ENCODE results near the gene NR1I2. TPM values are rescaled to one million over a fixed set of nuclear protein-coding genes. Genes with fewer than 3 reads are reported as not detected.

The NR1I2 gene
- polyA plus RNA-seq, 2 of the 4 experiments (the other 2 are of a cell fraction) = not detected

DNA sequence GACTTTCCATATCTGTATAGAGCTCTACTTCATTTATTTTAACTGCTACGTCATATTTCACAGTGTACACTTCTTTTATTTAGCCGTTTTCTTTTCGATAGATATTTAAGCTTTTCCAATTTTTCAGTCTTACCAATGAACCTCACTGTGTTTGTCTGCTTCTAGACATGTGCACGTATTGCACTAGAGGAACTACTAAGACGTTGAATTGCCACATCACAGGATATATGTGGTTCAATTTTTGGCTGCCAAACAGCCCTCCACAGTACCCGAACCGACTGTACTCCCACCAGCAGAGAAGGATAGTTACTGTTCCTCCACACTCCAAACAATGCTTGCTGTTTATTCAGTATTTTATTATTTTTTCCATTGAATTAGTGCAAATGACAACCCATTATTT lies 2.0 kb downstream of the NR1I2 start:
- no peak for DNase-seq (ENCODE audit: low read depth in 1 of 2, low spot score in 1 of 2)
- H3K9me3 ChIP-seq = no peaks in the 10 kb centered on the region
- H3K4me3 ChIP-seq = no peak overlapping the region
- peaks cover 4% of the 10 kb centered on the region; the same call in 1 of the 3 replicates for H3K4me1 ChIP-seq
- H3K4me2 ChIP-seq = no peak overlapping the region
- WGBS (ENCODE audit: missing lambda C conversion rate) = 72% methylated on average over 7 of the region's 7 CpGs
- ATAC-seq = no peak
- H3K27ac ChIP-seq = no peak overlapping the region
- ChIA-PET POLR2A (no interaction called here), CTCF (no interaction called here)
- no peak for TF ChIP-seq RNF2 (IDR thresholded peaks at IDR 0.05; ENCODE audit: borderline replicate concordance, low read depth)
- no peak for TF ChIP-seq TP53 (CRISPR knock-in tag; IDR thresholded peaks at IDR 0.05)
- TF ChIP-seq KDM5A (IDR thresholded peaks at IDR 0.05) = no peak
- no peak for TF ChIP-seq ESRRA (IDR thresholded peaks at IDR 0.05; ENCODE audit: borderline replicate concordance, low read length)
- no peak for TF ChIP-seq CHD4 (IDR thresholded peaks at IDR 0.05; ENCODE audit: borderline replicate concordance)
- no peak for TF ChIP-seq KDM1A (IDR thresholded peaks at IDR 0.05; ENCODE audit: low read depth)
- FAIRE-seq = no peak

DNA sequence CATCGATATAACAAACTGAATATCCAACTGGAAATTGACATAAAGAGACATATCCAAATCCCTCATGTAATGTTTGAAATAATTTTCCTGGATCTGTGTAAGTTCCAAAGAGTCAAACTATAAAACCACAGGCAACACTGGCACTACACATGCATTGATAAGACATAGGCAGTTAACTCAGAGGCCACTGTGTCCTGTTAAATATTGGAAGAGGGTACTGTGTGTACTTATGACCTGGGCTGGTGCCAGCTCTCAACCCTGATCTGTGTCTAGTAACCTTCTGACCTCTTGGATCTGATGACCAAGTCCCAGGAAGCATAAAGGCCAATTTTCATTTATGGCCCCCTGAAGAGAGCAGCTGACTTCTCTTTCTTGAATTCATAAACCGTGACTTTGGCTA lies 4.5 kb downstream of the NR1I2 start:
- DNase-seq (ENCODE audit: low read depth in 1 of 2, low spot score in 1 of 2) (no peak), ATAC-seq (no peak), FAIRE-seq (no peak)
- Histone ChIP-seq H3K4me1 (no peaks in the 10 kb centered on the region), H3K9me3 (no peaks in the 10 kb centered on the region), H3K27ac (no peak overlapping the region), H3K4me2 (no peak overlapping the region), H3K4me3 (no peak overlapping the region)
- 84% methylated on average over 2 of the region's 2 CpGs for WGBS (ENCODE audit: missing lambda C conversion rate)
- no peak for TF ChIP-seq NR3C1 (IDR thresholded peaks at IDR 0.05)
- TF ChIP-seq HOXB5 (CRISPR knock-in tag; IDR thresholded peaks at IDR 0.05) = no peak
- TF ChIP-seq PHF8 (IDR thresholded peaks at IDR 0.05; ENCODE audit: borderline replicate concordance, low read depth) = no peak
- TF ChIP-seq CHD4 (IDR thresholded peaks at IDR 0.05; ENCODE audit: borderline replicate concordance) = no peak
- TF ChIP-seq KDM5A (IDR thresholded peaks at IDR 0.05) = no peak
- no peak for TF ChIP-seq FOSL2 (IDR thresholded peaks at IDR 0.05)
- TF ChIP-seq FOSL2 (CRISPR knock-in tag; IDR thresholded peaks at IDR 0.05) = no peak
- TF ChIP-seq NFE2L2 (conservative IDR thresholded peaks at IDR 0.05; ENCODE audit: low read length) = no peak
- CTCF ChIA-PET = no interaction called here
- POLR2A ChIA-PET = no interaction called here

DNA sequence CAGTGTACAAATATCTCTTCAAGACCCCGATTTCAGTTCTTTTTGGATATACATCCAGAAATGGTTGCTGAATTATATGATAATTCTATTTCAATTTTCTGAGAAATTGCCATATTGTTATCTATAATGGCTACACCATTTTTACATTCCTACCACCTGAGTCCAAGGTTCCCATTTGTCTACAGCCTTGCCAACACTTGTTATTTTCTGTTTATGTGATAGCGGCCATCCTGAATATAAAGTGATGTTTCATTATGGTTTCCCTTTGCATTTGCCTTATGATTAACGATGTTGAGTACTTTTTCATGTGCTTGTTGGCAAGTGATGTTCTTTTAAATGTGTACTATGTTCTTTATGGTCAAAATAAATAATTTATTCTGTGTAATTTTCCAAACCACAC lies 8.5 kb downstream of the NR1I2 start:
- DNase-seq (ENCODE audit: low read depth in 1 of 2, low spot score in 1 of 2) = no peak
- no peak for FAIRE-seq
- ATAC-seq = no peak
- no peak overlapping the region for H3K4me2 ChIP-seq
- no peaks in the 10 kb centered on the region for H3K9me3 ChIP-seq
- peaks cover 14% of the 10 kb centered on the region for H3K4me1 ChIP-seq
- 75% methylated on average over 3 of the region's 3 CpGs for WGBS (ENCODE audit: missing lambda C conversion rate)
- ChIA-PET POLR2A (no interaction called here), CTCF (no interaction called here)
- TF ChIP-seq FOSL2 (IDR thresholded peaks at IDR 0.05) (no peak), FOSL2 (CRISPR knock-in tag; IDR thresholded peaks at IDR 0.05) (no peak), JUN (IDR thresholded peaks at IDR 0.05) (no peak), POLR2A (IDR thresholded peaks at IDR 0.05; ENCODE audit: low read length) (no peak), HOXA7 (CRISPR knock-in tag; IDR thresholded peaks at IDR 0.05) (no peak), NR3C1 (IDR thresholded peaks at IDR 0.05) (no peak), EP300 (IDR thresholded peaks at IDR 0.05) (no peak), HEYL (CRISPR knock-in tag; IDR thresholded peaks at IDR 0.05) (no peak), ESRRA (IDR thresholded peaks at IDR 0.05; ENCODE audit: borderline replicate concordance, low read length) (no peak), RARB (CRISPR knock-in tag; IDR thresholded peaks at IDR 0.05) (no peak), MAFK (IDR thresholded peaks at IDR 0.05; ENCODE audit: partially characterized antibody) (no peak)
- TF ChIP-seq, protein P1, sequence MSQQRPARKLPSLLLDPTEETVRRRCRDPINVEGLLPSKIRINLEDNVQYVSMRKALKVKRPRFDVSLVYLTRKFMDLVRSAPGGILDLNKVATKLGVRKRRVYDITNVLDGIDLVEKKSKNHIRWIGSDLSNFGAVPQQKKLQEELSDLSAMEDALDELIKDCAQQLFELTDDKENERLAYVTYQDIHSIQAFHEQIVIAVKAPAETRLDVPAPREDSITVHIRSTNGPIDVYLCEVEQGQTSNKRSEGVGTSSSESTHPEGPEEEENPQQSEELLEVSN (IDR thresholded peaks at IDR 0.05; ENCODE audit: borderline replicate concordance, low read depth) = no peak
- TF ChIP-seq, protein P2, sequence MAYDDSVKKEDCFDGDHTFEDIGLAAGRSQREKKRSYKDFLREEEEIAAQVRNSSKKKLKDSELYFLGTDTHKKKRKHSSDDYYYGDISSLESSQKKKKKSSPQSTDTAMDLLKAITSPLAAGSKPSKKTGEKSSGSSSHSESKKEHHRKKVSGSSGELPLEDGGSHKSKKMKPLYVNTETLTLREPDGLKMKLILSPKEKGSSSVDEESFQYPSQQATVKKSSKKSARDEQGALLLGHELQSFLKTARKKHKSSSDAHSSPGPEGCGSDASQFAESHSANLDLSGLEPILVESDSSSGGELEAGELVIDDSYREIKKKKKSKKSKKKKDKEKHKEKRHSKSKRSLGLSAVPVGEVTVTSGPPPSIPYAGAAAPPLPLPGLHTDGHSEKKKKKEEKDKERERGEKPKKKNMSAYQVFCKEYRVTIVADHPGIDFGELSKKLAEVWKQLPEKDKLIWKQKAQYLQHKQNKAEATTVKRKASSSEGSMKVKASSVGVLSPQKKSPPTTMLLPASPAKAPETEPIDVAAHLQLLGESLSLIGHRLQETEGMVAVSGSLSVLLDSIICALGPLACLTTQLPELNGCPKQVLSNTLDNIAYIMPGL (CRISPR knock-in tag; IDR thresholded peaks at IDR 0.05; ENCODE audit: borderline replicate concordance) = no peak
- TF ChIP-seq, protein P3, sequence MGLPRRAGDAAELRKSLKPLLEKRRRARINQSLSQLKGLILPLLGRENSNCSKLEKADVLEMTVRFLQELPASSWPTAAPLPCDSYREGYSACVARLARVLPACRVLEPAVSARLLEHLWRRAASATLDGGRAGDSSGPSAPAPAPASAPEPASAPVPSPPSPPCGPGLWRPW (IDR thresholded peaks at IDR 0.05) = no peak
- TF ChIP-seq, protein P4, sequence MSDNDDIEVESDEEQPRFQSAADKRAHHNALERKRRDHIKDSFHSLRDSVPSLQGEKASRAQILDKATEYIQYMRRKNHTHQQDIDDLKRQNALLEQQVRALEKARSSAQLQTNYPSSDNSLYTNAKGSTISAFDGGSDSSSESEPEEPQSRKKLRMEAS (IDR thresholded peaks at IDR 0.05) = no peak
- TF ChIP-seq, protein P5, sequence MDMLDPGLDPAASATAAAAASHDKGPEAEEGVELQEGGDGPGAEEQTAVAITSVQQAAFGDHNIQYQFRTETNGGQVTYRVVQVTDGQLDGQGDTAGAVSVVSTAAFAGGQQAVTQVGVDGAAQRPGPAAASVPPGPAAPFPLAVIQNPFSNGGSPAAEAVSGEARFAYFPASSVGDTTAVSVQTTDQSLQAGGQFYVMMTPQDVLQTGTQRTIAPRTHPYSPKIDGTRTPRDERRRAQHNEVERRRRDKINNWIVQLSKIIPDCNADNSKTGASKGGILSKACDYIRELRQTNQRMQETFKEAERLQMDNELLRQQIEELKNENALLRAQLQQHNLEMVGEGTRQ (IDR thresholded peaks at IDR 0.05) = no peak
- H3K4me3 ChIP-seq = no peak overlapping the region
- no peak overlapping the region for H3K27ac ChIP-seq

Data from A549 (cell line).